Progenitor cell of endocrine pancreas (in vitro differentiated cells): ENCODE data around the gene NIPSNAP3A. TPM values are rescaled to one million over a fixed set of nuclear protein-coding genes. Genes with fewer than 3 reads are reported as not detected.

Experiments
- DNase-seq: peaks from one replicate; pipeline ENCODE4 v3.0.0; 2021; ENCODE audit warnings: low spot score; ENCODE audit not compliant: unreplicated experiment
- H3K27ac Mint-ChIP-seq: 2 replicates; pipeline ENCODE4 v1.8.0; 2021; ENCODE audit warnings: mild to moderate bottlenecking, moderate library complexity, mixed read lengths
- H3K27me3 Mint-ChIP-seq: 2 replicates; pipeline ENCODE4 v1.8.0; 2021; ENCODE audit warnings: mixed read lengths
- H3K36me3 Mint-ChIP-seq: 2 replicates; pipeline ENCODE4 v1.8.0; 2022; ENCODE audit warnings: mixed read lengths; ENCODE audit not compliant: insufficient read depth
- H3K4me1 Mint-ChIP-seq: 2 replicates; pipeline ENCODE4 v1.8.0; 2021; ENCODE audit warnings: low read depth, mixed read lengths
- H3K4me3 Mint-ChIP-seq: 2 replicates; pipeline ENCODE4 v1.8.0; 2021; ENCODE audit warnings: low read depth, mild to moderate bottlenecking, moderate library complexity, mixed read lengths
- H3K9me3 Mint-ChIP-seq: 2 replicates; pipeline ENCODE4 v1.8.0; 2021; ENCODE audit warnings: low read depth, mixed read lengths
- CTCF ChIP-seq: fragments of 200-600 bp; sonication (generic); IDR thresholded peaks from one replicate; pipeline ENCODE4 v1.5.0; 2021; ENCODE audit warnings: antibody characterized with exemption, mild to moderate bottlenecking; ENCODE audit not compliant: unreplicated experiment
- total RNA-seq: library from RNA; stranded (reverse); gene quantifications from 2 replicates; pipeline ENCODE4 v1.2.1, GENCODE V29; 2021

NIPSNAP3A gene
- total RNA-seq, 1 donor from 2014 or later, result 26.4 TPM

GRCh38 chr9:104802906-104803305 is 55.4 kb downstream of the NIPSNAP3A start:
- no peak for TF ChIP-seq CTCF
- Mint-ChIP-seq H3K27me3 (no peaks in the 10 kb centered on the region), H3K36me3 (peaks cover 16% of the 10 kb centered on the region), H3K9me3 (no peaks in the 10 kb centered on the region), H3K4me1 (no peaks in the 10 kb centered on the region), H3K4me3 (no peak overlapping the region), H3K27ac (no peak overlapping the region)
- no peak for DNase-seq

GRCh38 chr9:104805441-104805840 is 58.0 kb downstream of the NIPSNAP3A start:
- H3K9me3 Mint-ChIP-seq, result no peaks in the 10 kb centered on the region
- peaks cover 2% of the 10 kb centered on the region for H3K4me1 Mint-ChIP-seq
- DNase-seq, result no peak
- no peak for TF ChIP-seq CTCF
- no peaks in the 10 kb centered on the region for H3K27me3 Mint-ChIP-seq
- H3K36me3 Mint-ChIP-seq, result peaks cover 22% of the 10 kb centered on the region
- H3K4me3 Mint-ChIP-seq, result no peak overlapping the region
- H3K27ac Mint-ChIP-seq, result no peak overlapping the region

- TF ChIP-seq CTCF, result peak; percentile 35
- Mint-ChIP-seq H3K4me3 (no peak overlapping the region), H3K9me3 (no peaks in the 10 kb centered on the region), H3K27ac (no peak overlapping the region), H3K27me3 (no peaks in the 10 kb centered on the region), H3K4me1 (peaks cover 2% of the 10 kb centered on the region), H3K36me3 (peaks cover 32% of the 10 kb centered on the region)
- DNase-seq, result no peak
These were observed 60.6 kb downstream of the NIPSNAP3A start for GRCh38 chr9:104808035-104808614.

Other genes with a start within 250 kb of the NIPSNAP3A start
- not detected in 2 replicates for gene OR13F1, start 243.4 kb upstream of the NIPSNAP3A start, total RNA-seq
- gene OR13C4, start 220.5 kb upstream of the NIPSNAP3A start, total RNA-seq, result not detected in 2 replicates
- gene OR13C3, start 210.8 kb upstream of the NIPSNAP3A start, total RNA-seq, result not detected in 2 replicates
- not detected in 2 replicates for gene OR13C8, start 178.5 kb upstream of the NIPSNAP3A start, total RNA-seq
- 0.47 TPM in 1 of 2 replicates, not detected in the other for gene OR13C5, start 148.3 kb upstream of the NIPSNAP3A start, total RNA-seq
- 0.36 and 0.47 TPM in 2 replicates for gene OR13C2, start 142.1 kb upstream of the NIPSNAP3A start, total RNA-seq
- 0.36 and 0.48 TPM in 2 replicates for gene OR13C9, start 129.5 kb upstream of the NIPSNAP3A start, total RNA-seq
- gene OR13D1, start 53.2 kb upstream of the NIPSNAP3A start, total RNA-seq, result not detected in 2 replicates
- 5.5 and 7.8 TPM in 2 replicates for gene NIPSNAP3B, start 16.4 kb downstream of the NIPSNAP3A start, total RNA-seq
- gene ABCA1, start 180.5 kb downstream of the NIPSNAP3A start, total RNA-seq, result 34.1 and 41.1 TPM in 2 replicates